ENCODE results near the gene MRTFA. TPM values are rescaled to one million over a fixed set of nuclear protein-coding genes. Genes with fewer than 3 reads are reported as not detected.
A peak's percentile ranks its signal among the peaks of the same experiment; 100 is the strongest.
"Not testable (repeated sequence)": the region's sequence is repeated elsewhere in the genome, so short reads cannot be mapped to it uniquely, and the experiment has no call there.

MRTFA gene
- total RNA-seq, 6 donors from 2014 or later, result 47.9 to 178 (median 61.3) TPM

DNA sequence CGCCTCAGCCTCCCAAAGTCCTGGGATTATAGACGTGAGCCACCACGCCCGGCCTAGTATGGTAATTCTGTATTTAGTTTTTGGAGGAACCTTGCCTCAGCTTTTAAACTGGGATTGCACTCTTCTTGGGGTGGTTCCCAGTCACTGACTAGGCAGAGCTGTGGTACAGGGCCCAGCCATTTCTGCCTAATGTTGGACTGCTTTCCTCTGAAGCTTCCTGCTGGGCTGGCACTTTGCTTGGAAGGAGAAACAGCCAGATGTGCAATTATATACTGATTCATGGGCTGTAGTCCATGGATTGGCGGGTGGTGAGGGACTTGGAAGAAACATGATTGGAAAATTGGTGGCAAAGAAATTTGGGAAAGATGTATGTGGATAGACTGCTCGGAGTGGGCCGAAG lies 25.2 kb upstream of the MRTFA start:
- WGBS, 2 donors, result 83 to 98% methylated on average over 7 of the region's 7 CpGs
- no peak overlapping the region for H3K27ac ChIP-seq
- H3K27me3 ChIP-seq, result no peaks in the 10 kb centered on the region
- no peak overlapping the region for H3K4me3 ChIP-seq
- DNase-seq (no peak), ATAC-seq (ENCODE audit: low FRiP score in 2 of 2) (no peak)
- no peak for TF ChIP-seq POLR2A (IDR thresholded peaks at IDR 0.05)
- TF ChIP-seq POLR2AphosphoS5 (IDR thresholded peaks at IDR 0.05), result no peak
- TF ChIP-seq, protein P1, sequence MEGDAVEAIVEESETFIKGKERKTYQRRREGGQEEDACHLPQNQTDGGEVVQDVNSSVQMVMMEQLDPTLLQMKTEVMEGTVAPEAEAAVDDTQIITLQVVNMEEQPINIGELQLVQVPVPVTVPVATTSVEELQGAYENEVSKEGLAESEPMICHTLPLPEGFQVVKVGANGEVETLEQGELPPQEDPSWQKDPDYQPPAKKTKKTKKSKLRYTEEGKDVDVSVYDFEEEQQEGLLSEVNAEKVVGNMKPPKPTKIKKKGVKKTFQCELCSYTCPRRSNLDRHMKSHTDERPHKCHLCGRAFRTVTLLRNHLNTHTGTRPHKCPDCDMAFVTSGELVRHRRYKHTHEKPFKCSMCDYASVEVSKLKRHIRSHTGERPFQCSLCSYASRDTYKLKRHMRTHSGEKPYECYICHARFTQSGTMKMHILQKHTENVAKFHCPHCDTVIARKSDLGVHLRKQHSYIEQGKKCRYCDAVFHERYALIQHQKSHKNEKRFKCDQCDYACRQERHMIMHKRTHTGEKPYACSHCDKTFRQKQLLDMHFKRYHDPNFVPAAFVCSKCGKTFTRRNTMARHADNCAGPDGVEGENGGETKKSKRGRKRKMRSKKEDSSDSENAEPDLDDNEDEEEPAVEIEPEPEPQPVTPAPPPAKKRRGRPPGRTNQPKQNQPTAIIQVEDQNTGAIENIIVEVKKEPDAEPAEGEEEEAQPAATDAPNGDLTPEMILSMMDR (IDR thresholded peaks at IDR 0.05), result no peak
- TF ChIP-seq EP300 (IDR thresholded peaks at IDR 0.05), result no peak
- H3K4me1 ChIP-seq, result peaks cover 0 to 3% (median 0%) of the 10 kb centered on the region in 4 donors
- no peaks in the 10 kb centered on the region for H3K9me3 ChIP-seq
- no peaks in the 10 kb centered on the region for H3K36me3 ChIP-seq

DNA sequence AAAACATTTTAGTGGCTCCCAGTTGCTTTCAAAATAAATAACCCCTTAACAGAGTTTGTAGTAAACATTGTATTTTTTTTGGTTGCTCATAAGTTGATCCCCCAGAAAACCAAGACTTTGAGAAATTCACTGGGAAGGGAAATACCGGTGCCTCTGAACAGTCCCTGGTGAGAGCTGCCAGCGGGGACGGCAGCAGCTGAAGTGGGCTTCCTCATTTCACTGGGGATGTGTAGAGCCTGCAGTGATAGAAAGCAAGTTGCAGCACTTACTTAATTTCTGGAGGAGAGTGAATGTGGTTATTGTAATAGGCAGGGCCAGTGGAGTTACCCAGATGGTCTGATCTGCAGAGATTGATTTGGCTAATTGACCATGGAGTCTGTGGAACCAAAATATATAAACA lies 24.2 kb upstream of the MRTFA start:
- 60 to 76% methylated on average over 3 of the region's 3 CpGs for WGBS, 2 donors
- no peak for ATAC-seq (ENCODE audit: low FRiP score in 2 of 2)
- Histone ChIP-seq H3K27ac (no peak overlapping the region), H3K27me3 (no peaks in the 10 kb centered on the region), H3K4me1 (no peaks in the 10 kb centered on the region), H3K9me3 (no peaks in the 10 kb centered on the region), H3K4me3 (no peak overlapping the region), H3K36me3 (no peaks in the 10 kb centered on the region)
- DNase-seq, result no peak
- TF ChIP-seq, protein P1 (IDR thresholded peaks at IDR 0.05), result no peak
- TF ChIP-seq POLR2A (IDR thresholded peaks at IDR 0.05) (no peak), POLR2AphosphoS5 (IDR thresholded peaks at IDR 0.05) (no peak), EP300 (IDR thresholded peaks at IDR 0.05) (no peak)

DNA sequence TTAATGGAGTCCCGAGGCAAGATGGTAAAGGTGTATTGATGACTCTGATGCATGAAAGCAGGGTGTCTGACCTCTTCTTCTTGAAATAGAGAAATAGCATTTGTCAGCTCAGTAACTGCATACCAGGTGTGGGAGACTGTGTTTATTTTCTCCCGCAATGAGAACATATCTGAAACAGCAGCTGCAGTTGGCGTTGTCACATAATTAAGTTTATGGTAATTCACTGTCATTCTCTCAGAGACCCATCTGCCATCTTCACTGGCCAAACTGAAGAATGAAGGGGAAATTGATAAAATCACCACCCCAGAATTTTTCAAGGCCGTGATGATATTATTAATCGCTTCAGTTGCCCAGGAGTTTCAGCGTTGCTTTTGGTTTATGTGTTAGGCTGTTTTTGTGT lies 22.6 kb upstream of the MRTFA start:
- no peak overlapping the region for H3K27ac ChIP-seq
- peaks cover 0 to 3% (median 0%) of the 10 kb centered on the region in 4 donors for H3K4me1 ChIP-seq
- TF ChIP-seq, protein P1 (IDR thresholded peaks at IDR 0.05), result no peak
- TF ChIP-seq EP300 (IDR thresholded peaks at IDR 0.05) (no peak), POLR2AphosphoS5 (IDR thresholded peaks at IDR 0.05) (no peak), POLR2A (IDR thresholded peaks at IDR 0.05) (no peak)
- no peaks in the 10 kb centered on the region for H3K36me3 ChIP-seq
- ATAC-seq (ENCODE audit: low FRiP score in 2 of 2), result no peak
- no peak overlapping the region for H3K4me3 ChIP-seq
- DNase-seq, result no peak
- H3K9me3 ChIP-seq, result no peaks in the 10 kb centered on the region
- H3K27me3 ChIP-seq, result no peaks in the 10 kb centered on the region
- WGBS, 2 donors, result 80 to 87% methylated on average over 6 of the region's 6 CpGs

DNA sequence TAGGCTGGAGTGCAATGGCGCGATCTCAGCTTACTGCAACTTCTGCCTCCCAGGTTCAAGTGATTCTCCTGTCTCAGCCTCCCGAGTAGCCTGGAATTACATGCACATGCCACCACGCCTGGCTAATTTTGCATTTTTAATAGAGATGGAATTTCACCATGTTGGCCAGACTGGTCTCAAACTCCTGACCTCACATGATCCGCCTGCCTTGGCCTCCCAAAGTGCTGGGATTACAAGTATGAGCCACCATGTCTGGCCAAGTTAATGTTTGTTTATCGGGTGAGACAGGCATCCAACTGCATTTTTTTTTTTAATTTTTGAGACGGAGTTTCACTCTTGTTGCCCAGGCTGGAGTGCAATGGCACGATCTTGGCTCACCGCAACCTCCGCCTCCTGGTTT lies 20.1 kb upstream of the MRTFA start:
- H3K9me3 ChIP-seq; H3K36me3 ChIP-seq; H3K4me1 ChIP-seq; H3K27me3 ChIP-seq; H3K4me3 ChIP-seq; ATAC-seq (ENCODE audit: low FRiP score in 2 of 2); H3K27ac ChIP-seq; DNase-seq: not testable (repeated sequence)
- WGBS, 2 donors, result 89 to 91% methylated on average over 10 of the region's 10 CpGs

DNA sequence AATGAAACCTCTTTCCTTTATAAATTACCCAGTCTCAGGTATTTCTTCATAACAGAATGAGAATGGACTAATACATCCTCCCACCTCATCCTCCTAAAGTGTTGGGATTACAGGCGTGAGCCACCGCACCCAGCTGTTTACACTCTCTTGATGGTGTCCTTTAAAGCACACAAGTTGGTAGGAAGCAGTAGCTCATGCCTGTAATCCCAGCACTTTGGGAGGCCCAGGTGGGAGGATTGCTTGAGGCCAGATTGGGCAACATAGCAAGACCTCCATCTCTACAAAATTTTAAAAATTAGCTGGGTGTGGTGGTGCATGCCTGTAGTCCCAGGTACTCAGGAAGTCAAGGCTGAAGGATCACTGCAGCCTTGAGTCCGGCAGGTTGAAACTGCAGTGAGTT lies 19.4 kb upstream of the MRTFA start:
- H3K36me3 ChIP-seq, H3K4me1 ChIP-seq: not testable (repeated sequence)

DNA sequence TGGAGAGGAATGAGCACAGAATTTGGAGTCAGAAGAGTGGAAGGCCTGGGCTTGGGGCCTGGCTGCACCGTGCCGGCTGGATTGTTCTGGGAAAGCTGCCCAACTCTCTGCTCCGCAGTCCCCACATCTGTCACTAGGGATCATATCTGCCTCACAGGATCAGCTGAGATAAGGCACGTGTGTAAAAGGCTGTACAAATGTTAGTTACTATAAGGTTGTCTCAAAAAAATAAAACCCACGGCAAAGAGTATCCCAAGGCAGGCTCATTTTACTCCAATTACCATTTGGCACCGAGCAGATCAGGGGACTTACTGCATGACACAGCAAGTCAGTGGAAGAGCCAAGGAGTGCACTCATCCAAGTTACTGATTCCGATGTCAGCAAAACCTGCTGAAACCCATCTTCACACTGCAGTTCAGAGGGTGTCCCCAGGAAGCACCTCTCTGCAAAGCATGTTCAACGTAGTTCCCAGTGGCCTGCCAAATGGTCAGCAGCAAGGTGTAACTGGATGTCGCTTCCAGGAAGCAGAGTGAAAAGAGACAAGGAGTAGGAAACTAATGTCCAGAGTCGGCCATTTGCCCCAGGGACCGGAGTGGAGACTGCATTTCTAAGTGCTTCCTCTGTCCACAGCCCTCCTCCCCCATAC lies 18.1 kb upstream of the MRTFA start:
- no peak overlapping the region for H3K4me3 ChIP-seq
- peaks cover 6 to 9% (median 8%) of the 10 kb centered on the region in 4 donors for H3K4me1 ChIP-seq
- DNase-seq, result no peak
- TF ChIP-seq, protein P1 (IDR thresholded peaks at IDR 0.05), result peak in 2 of 6 experiments; percentile 19 to 25
- no peak for TF ChIP-seq EP300 (IDR thresholded peaks at IDR 0.05)
- TF ChIP-seq POLR2AphosphoS5 (IDR thresholded peaks at IDR 0.05), result no peak
- WGBS, 2 donors, result 40 to 41% methylated on average over 10 to 11 of the region's 11 CpGs
- peak overlapping the region; percentile 13 to 72 (median 27) for H3K27ac ChIP-seq
- ATAC-seq (ENCODE audit: low FRiP score in 2 of 2), result peak in 1 of 2 donors; percentile 40
- H3K9me3 ChIP-seq, result no peaks in the 10 kb centered on the region
- no peaks in the 10 kb centered on the region for H3K36me3 ChIP-seq
- no peaks in the 10 kb centered on the region for H3K27me3 ChIP-seq

More for the DNA sequence above, 19.4 kb upstream of the MRTFA start:
- WGBS, 2 donors, result 95 to 97% methylated on average over 3 of the region's 3 CpGs
- H3K27me3 ChIP-seq; ATAC-seq (ENCODE audit: low FRiP score in 2 of 2); H3K4me3 ChIP-seq; H3K27ac ChIP-seq; DNase-seq; H3K9me3 ChIP-seq: not testable (repeated sequence)
